B cell (primary cell): ENCODE data around the gene MME. TPM values are rescaled to one million over a fixed set of nuclear protein-coding genes. Genes with fewer than 3 reads are reported as not detected.

Experiments
- ATAC-seq: fragments of 200-7000 bp; cut with Tn5 transposase; one replicate; pipeline ENCODE4 v1.10.0; 2021; ENCODE audit warnings: low read depth, mild to moderate bottlenecking, moderate number of reproducible peaks, moderate library complexity
- CTCF ChIA-PET: fragments of 350-600 bp; sonication (Branson Sonifier 250); formaldehyde crosslinking; loops from one replicate; lab custom pipeline; 2021; ENCODE audit warnings: antibody characterized with exemption, inconsistent platforms; lab: Charles Lee
- POLR2A ChIA-PET: fragments of 350-600 bp; sonication (Branson Sonifier 250); formaldehyde crosslinking; loops from one replicate; lab custom pipeline; 2021; ENCODE audit warnings: antibody characterized with exemption; lab: Charles Lee
- DNase-seq: peaks from one replicate; pipeline ENCODE4 v3.0.0; 2013
- H2AFZ ChIP-seq: 2 replicates; pipeline ENCODE4 v1.6.1; 2012; ENCODE audit warnings: mild to moderate bottlenecking, low read depth, low read length; ENCODE audit not compliant: insufficient read depth, poor library complexity, severe bottlenecking
- H3K27ac ChIP-seq, 2 donors: 1 replicate in 1 of 2; 2 replicates in 1 of 2; pipeline ENCODE4 v1.5.1; 2012 to 2013; ENCODE audit warnings: low read length in 2 of 2, mild to moderate bottlenecking in 2 of 2, moderate library complexity in 1 of 2
- H3K27me3 ChIP-seq, 4 experiments: fragments of 200-600 bp in 1 of 4; sonication (generic) in 1 of 4; replicated peaks in 1 of 4; 1 replicate in 2 of 4; 2 replicates in 2 of 4; pipeline versions ENCODE4 v1.6.1 to v1.7.0; 2013 to 2016; ENCODE audit warnings: low read length in 3 of 4, mild to moderate bottlenecking in 2 of 4, mixed read lengths in 1 of 4, moderate library complexity in 1 of 4; ENCODE audit not compliant: insufficient read depth in 4 of 4, control insufficient read depth in 3 of 4; ENCODE audit errors: control extremely low read depth in 1 of 4
- H3K36me3 ChIP-seq, 2 experiments: replicated peaks in 1 of 2; 1 replicate in 1 of 2; 2 replicates in 1 of 2; pipeline versions ENCODE4 v1.6.1 to v1.7.1; 2013; ENCODE audit warnings: low read length in 1 of 2; ENCODE audit not compliant: insufficient read depth in 2 of 2, control insufficient read depth in 1 of 2; ENCODE audit errors: control extremely low read depth in 1 of 2, extremely low read depth in 1 of 2
- H3K4me1 ChIP-seq, 2 donors: fragments of 200-600 bp in 1 of 2; sonication (generic) in 1 of 2; 1 replicate in 1 of 2; 2 replicates in 1 of 2; pipeline versions ENCODE4 v1.5.1 to v1.6.1; 2013 to 2017; ENCODE audit warnings: low read length in 2 of 2; ENCODE audit not compliant: control insufficient read depth in 2 of 2, insufficient read depth in 2 of 2
- H3K4me2 ChIP-seq: replicated peaks from 2 replicates; pipeline ENCODE3; 2012; ENCODE audit warnings: mild to moderate bottlenecking, low read depth, low read length; ENCODE audit not compliant: poor library complexity, severe bottlenecking
- H3K4me3 ChIP-seq, 5 experiments: fragments of 200-600 bp in 1 of 5; sonication (generic) in 1 of 5; 1 replicate in 3 of 5; 2 replicates in 2 of 5; pipeline versions ENCODE4 v1.5.1 to v1.7.0; 2011 to 2016; ENCODE audit warnings: low read length in 4 of 5, mild to moderate bottlenecking in 4 of 5, low read depth in 2 of 5, control low read depth in 1 of 5, moderate library complexity in 1 of 5; ENCODE audit not compliant: insufficient read depth in 1 of 5; ENCODE audit errors: control extremely low read depth in 1 of 5, extremely low read depth in 1 of 5
- H3K79me2 ChIP-seq: fragments of 200-600 bp; sonication (generic); one replicate; pipeline ENCODE4 v1.6.0; 2016; ENCODE audit warnings: low read length; ENCODE audit not compliant: control insufficient read depth, insufficient read depth
- H3K9ac ChIP-seq: fragments of 200-600 bp; sonication (generic); 2 replicates; pipeline ENCODE4 v1.6.1; 2017; ENCODE audit warnings: mild to moderate bottlenecking, low read length, moderate library complexity
- H3K9me3 ChIP-seq, 3 donors: one replicate each; pipeline versions ENCODE4 v1.6.1 to v1.7.1; 2013; ENCODE audit warnings: low read length in 2 of 3; ENCODE audit not compliant: control insufficient read depth in 2 of 3, insufficient read depth in 1 of 3; ENCODE audit errors: control extremely low read depth in 1 of 3
- H4K20me1 ChIP-seq: 2 replicates; pipeline ENCODE4 v1.6.0; 2012; ENCODE audit warnings: mild to moderate bottlenecking, low read length; ENCODE audit not compliant: insufficient read depth, control insufficient read depth, poor library complexity, severe bottlenecking
- H3K27ac Mint-ChIP-seq: one replicate; pipeline ENCODE4 v1.8.0; 2021; ENCODE audit warnings: mixed read lengths
- H3K27me3 Mint-ChIP-seq: one replicate; pipeline ENCODE4 v1.8.0; 2021; ENCODE audit warnings: mixed read lengths
- H3K4me1 Mint-ChIP-seq: one replicate; pipeline ENCODE4 v1.8.0; 2021; ENCODE audit warnings: mixed read lengths
- H3K4me3 Mint-ChIP-seq: one replicate; pipeline ENCODE4 v1.8.0; 2021; ENCODE audit warnings: mixed read lengths
- H3K9me3 Mint-ChIP-seq: one replicate; pipeline ENCODE4 v1.8.0; 2022; ENCODE audit warnings: mixed read lengths; ENCODE audit not compliant: insufficient read depth
- CTCF ChIP-seq: fragments of 200-600 bp; IDR thresholded peaks from one replicate; pipeline ENCODE4 v1.8.0; 2022; ENCODE audit warnings: antibody characterized with exemption, mild to moderate bottlenecking
- EZH2 ChIP-seq: IDR thresholded peaks from 2 replicates; pipeline ENCODE4 v1.6.1; 2012; ENCODE audit warnings: borderline replicate concordance, low read depth, mild to moderate bottlenecking, moderate library complexity, low read length; ENCODE audit not compliant: insufficient read depth, poor library complexity, severe bottlenecking
- WGBS: methylation state at CpG from one replicate; pipeline ENCODE4 v1.1.5; 2013; ENCODE audit warnings: missing lambda C conversion rate; ENCODE audit not compliant: insufficient coverage; 5-methylcytosine and 5-hydroxymethylcytosine counted together
- intact Hi-C: fragments of 100-400 bp; cut with micrococcal nuclease; formaldehyde crosslinking; loops from one replicate; pipeline ENCODE4 v1.10.0; 2022
- polyA plus RNA-seq: library from polyadenylated mRNA; depleted of rRNA; stranded (reverse); fragments of >200 nt; gene quantifications from 2 replicates; pipeline ENCODE4 v1.2.3, GENCODE V29; 2012
- total RNA-seq, 2 donors: library from RNA; stranded (reverse); fragments of 120-200 nt in 1 of 2; gene quantifications; 1 replicate in 1 of 2; 2 replicates in 1 of 2; pipeline versions ENCODE4 v1.2.3 to v1.2.4, GENCODE V29; 2013 to 2022

The MME gene
- total and polyA plus RNA-seq, 2 donors (not counting 1 experiment from before 2014, with no cell fraction given) = 0.88 to 11.2 TPM

GRCh38 chr3:155103686-155104085, 23.6 kb downstream of the MME start:
- ChIA-PET POLR2A (no interaction called here), CTCF (no interaction called here)
- Histone ChIP-seq H3K79me2 (no peaks in the 10 kb centered on the region), H2AFZ (no peak overlapping the region), H4K20me1 (no peaks in the 10 kb centered on the region), H3K36me3 (no peaks in the 10 kb centered on the region), H3K9ac (no peak overlapping the region), H3K4me3 (no peak overlapping the region), H3K9me3 (no peaks in the 10 kb centered on the region), H3K4me1 (no peaks in the 10 kb centered on the region), H3K27me3 (no peaks in the 10 kb centered on the region), H3K27ac (no peak overlapping the region), H3K4me2 (no peak overlapping the region)
- H3K9me3 Mint-ChIP-seq = no peaks in the 10 kb centered on the region
- H3K27me3 Mint-ChIP-seq = no peaks in the 10 kb centered on the region
- H3K4me1 Mint-ChIP-seq = no peaks in the 10 kb centered on the region
- no peak for DNase-seq
- intact Hi-C loops = no loop called here
- WGBS = 100% methylated on average over 1 of the region's 2 CpGs
- no peak overlapping the region for H3K4me3 Mint-ChIP-seq
- no peak overlapping the region for H3K27ac Mint-ChIP-seq
- ATAC-seq = no peak
- TF ChIP-seq EZH2 (no peak), CTCF (no peak)

- H3K4me1 ChIP-seq = peaks cover 10 to 12% of the 10 kb centered on the region in 2 donors
- no CpG with 5 or more reads among the region's 2 CpGs for WGBS
- Mint-ChIP-seq H3K27me3 (no peaks in the 10 kb centered on the region), H3K4me3 (no peak overlapping the region), H3K9me3 (no peaks in the 10 kb centered on the region), H3K4me1 (peaks cover 10% of the 10 kb centered on the region), H3K27ac (no peak overlapping the region)
- intact Hi-C loops = no loop called here
- H3K9ac ChIP-seq = no peak overlapping the region
- no peaks in the 10 kb centered on the region for H3K9me3 ChIP-seq
- ChIA-PET CTCF (no interaction called here), POLR2A (no interaction called here)
- TF ChIP-seq EZH2 (no peak), CTCF (no peak)
- no peaks in the 10 kb centered on the region for H4K20me1 ChIP-seq
- no peaks in the 10 kb centered on the region for H3K27me3 ChIP-seq
- ATAC-seq (no peak), DNase-seq (no peak)
- H3K4me2 ChIP-seq = no peak overlapping the region
- H3K4me3 ChIP-seq = no peak overlapping the region
- H3K36me3 ChIP-seq = no peaks in the 10 kb centered on the region
- H2AFZ ChIP-seq = no peak overlapping the region
- H3K27ac ChIP-seq = no peak overlapping the region
- no peaks in the 10 kb centered on the region for H3K79me2 ChIP-seq
Measured at GRCh38 chr3:155106119-155106518, 26.0 kb downstream of the MME start.
